GM18868 (cell line): ENCODE results near the gene CHCHD4.

Source experiments
- ATAC-seq: cut with Tn5 transposase; IDR thresholded peaks from one replicate; pipeline ENCODE4 v1.9.1; 2021; ENCODE audit warnings: mild to moderate bottlenecking, moderate library complexity; ENCODE audit not compliant: unreplicated experiment

The CHCHD4 gene

GRCh38 chr3:14138109-14138877 lies 13.6 kb upstream of the CHCHD4 start:
- ATAC-seq: no peak

- no peak for ATAC-seq
Observed at GRCh38 chr3:14137445-14137844, 12.8 kb upstream of the CHCHD4 start.

- no peak for ATAC-seq
Observed at GRCh38 chr3:14137004-14137403, 12.3 kb upstream of the CHCHD4 start.

- ATAC-seq: no peak
Observed at GRCh38 chr3:14135581-14135980, 10.9 kb upstream of the CHCHD4 start.

GRCh38 chr3:14134291-14134690 lies 9.6 kb upstream of the CHCHD4 start:
- no peak for ATAC-seq

GRCh38 chr3:14133876-14134275 lies 9.2 kb upstream of the CHCHD4 start:
- no peak for ATAC-seq

- ATAC-seq: no peak
Observed at GRCh38 chr3:14133188-14133800, 8.6 kb upstream of the CHCHD4 start.

GRCh38 chr3:14132689-14133088 lies 8.0 kb upstream of the CHCHD4 start:
- no peak for ATAC-seq

GRCh38 chr3:14132120-14132519 lies 7.5 kb upstream of the CHCHD4 start:
- no peak for ATAC-seq

- ATAC-seq: no peak
Observed at GRCh38 chr3:14131134-14131533, 6.5 kb upstream of the CHCHD4 start.

GRCh38 chr3:14130707-14131106 lies 6.0 kb upstream of the CHCHD4 start:
- no peak for ATAC-seq

- no peak for ATAC-seq
Observed at GRCh38 chr3:14130230-14130629, 5.6 kb upstream of the CHCHD4 start.

GRCh38 chr3:14129296-14129695 lies 4.6 kb upstream of the CHCHD4 start:
- no peak for ATAC-seq

GRCh38 chr3:14128724-14129123 lies 4.1 kb upstream of the CHCHD4 start:
- ATAC-seq: no peak

- no peak for ATAC-seq
Observed at GRCh38 chr3:14127516-14128161, 3.0 kb upstream of the CHCHD4 start.

- ATAC-seq: no peak
Observed at GRCh38 chr3:14126887-14127505, 2.3 kb upstream of the CHCHD4 start.

GRCh38 chr3:14126017-14126886 lies 1.6 kb upstream of the CHCHD4 start:
- ATAC-seq: no peak

GRCh38 chr3:14125193-14126016 lies 735 bp upstream of the CHCHD4 start:
- ATAC-seq: peak; percentile 28

- peak; percentile 39 for ATAC-seq
Observed at GRCh38 chr3:14124223-14124614, 451 bp downstream of the CHCHD4 start.
